Mesothelial cell of epicardium (in vitro differentiated cells): ENCODE data around the gene OR9A4. TPM values are rescaled to one million over a fixed set of nuclear protein-coding genes. Genes with fewer than 3 reads are reported as not detected.
"Not testable (repeated sequence)": the region's sequence is repeated elsewhere in the genome, so short reads cannot be mapped to it uniquely, and the experiment has no call there.

Source experiments
- DNase-seq, 2 experiments: peaks; one replicate each; pipeline ENCODE4 v3.0.0; 2021; ENCODE audit warnings: low spot score in 2 of 2; ENCODE audit not compliant: unreplicated experiment in 2 of 2
- H3K27ac Mint-ChIP-seq: 2 replicates; pipeline ENCODE4 v1.8.0; 2021; ENCODE audit warnings: mixed read lengths
- H3K27me3 Mint-ChIP-seq: 2 replicates; pipeline ENCODE4 v1.8.0; 2021; ENCODE audit warnings: low read depth, mixed read lengths
- H3K36me3 Mint-ChIP-seq: 2 replicates; pipeline ENCODE4 v1.8.0; 2021; ENCODE audit warnings: mixed read lengths
- H3K4me1 Mint-ChIP-seq: 2 replicates; pipeline ENCODE4 v1.8.0; 2021; ENCODE audit warnings: mixed read lengths
- H3K4me3 Mint-ChIP-seq: 2 replicates; pipeline ENCODE4 v1.8.0; 2021; ENCODE audit warnings: mild to moderate bottlenecking, moderate library complexity, mixed read lengths
- H3K9me3 Mint-ChIP-seq: 2 replicates; pipeline ENCODE4 v1.8.0; 2021; ENCODE audit warnings: mixed read lengths
- CTCF ChIP-seq: fragments of 200-600 bp; sonication (generic); IDR thresholded peaks from one replicate; pipeline ENCODE4 v1.5.0; 2021; ENCODE audit warnings: antibody characterized with exemption; ENCODE audit not compliant: unreplicated experiment
- total RNA-seq: library from RNA; stranded (reverse); gene quantifications from 3 replicates; pipeline ENCODE4 v1.2.1, GENCODE V29; 2021

OR9A4 gene
- total RNA-seq, 1 donor from 2014 or later = 0.18 TPM

GRCh38 chr7:141877365-141877764 lies 38.8 kb upstream of the OR9A4 start:
- no peak for TF ChIP-seq CTCF
- DNase-seq = no peak
- Mint-ChIP-seq H3K4me1 (no peaks in the 10 kb centered on the region), H3K27ac (no peak overlapping the region), H3K36me3 (no peaks in the 10 kb centered on the region), H3K27me3 (peaks cover 3% of the 10 kb centered on the region), H3K9me3 (peaks cover 7% of the 10 kb centered on the region), H3K4me3 (no peak overlapping the region)

GRCh38 chr7:141880960-141881359 lies 35.2 kb upstream of the OR9A4 start:
- Mint-ChIP-seq H3K27ac (no peak overlapping the region), H3K4me3 (no peak overlapping the region), H3K9me3 (peaks cover 7% of the 10 kb centered on the region), H3K27me3 (peaks cover 3% of the 10 kb centered on the region), H3K4me1 (no peaks in the 10 kb centered on the region), H3K36me3 (no peaks in the 10 kb centered on the region)
- no peak for DNase-seq
- no peak for TF ChIP-seq CTCF

- Mint-ChIP-seq H3K9me3 (peaks cover 3% of the 10 kb centered on the region), H3K4me3 (no peak overlapping the region), H3K27ac (no peak overlapping the region), H3K36me3 (no peaks in the 10 kb centered on the region), H3K4me1 (no peaks in the 10 kb centered on the region), H3K27me3 (no peaks in the 10 kb centered on the region)
- TF ChIP-seq CTCF = no peak
- DNase-seq = no peak
Observed at GRCh38 chr7:141884539-141885225, 31.5 kb upstream of the OR9A4 start.

- TF ChIP-seq CTCF = no peak
- DNase-seq = no peak
- no peaks in the 10 kb centered on the region for H3K36me3 Mint-ChIP-seq
- H3K27me3 Mint-ChIP-seq = no peaks in the 10 kb centered on the region
- no peak overlapping the region for H3K27ac Mint-ChIP-seq
- H3K4me1 Mint-ChIP-seq = no peaks in the 10 kb centered on the region
- no peaks in the 10 kb centered on the region for H3K9me3 Mint-ChIP-seq
- H3K4me3 Mint-ChIP-seq = no peak overlapping the region
Observed at GRCh38 chr7:141889321-141889720, 26.9 kb upstream of the OR9A4 start.

GRCh38 chr7:141891336-141891735 lies 24.9 kb upstream of the OR9A4 start:
- Mint-ChIP-seq H3K36me3 (no peaks in the 10 kb centered on the region), H3K4me1 (no peaks in the 10 kb centered on the region), H3K27me3 (no peaks in the 10 kb centered on the region), H3K27ac (no peak overlapping the region), H3K9me3 (no peaks in the 10 kb centered on the region), H3K4me3 (no peak overlapping the region)
- no peak for TF ChIP-seq CTCF
- no peak for DNase-seq

GRCh38 chr7:141899366-141899765 lies 16.8 kb upstream of the OR9A4 start:
- not testable (repeated sequence) for H3K4me1 Mint-ChIP-seq, DNase-seq, H3K27me3 Mint-ChIP-seq, H3K27ac Mint-ChIP-seq, H3K4me3 Mint-ChIP-seq, H3K36me3 Mint-ChIP-seq, H3K9me3 Mint-ChIP-seq
